ENCODE data around the gene ESPN.
"Not testable (repeated sequence)": the region's sequence is repeated elsewhere in the genome, so short reads cannot be mapped to it uniquely, and the experiment has no call there.

Gene ESPN

DNA sequence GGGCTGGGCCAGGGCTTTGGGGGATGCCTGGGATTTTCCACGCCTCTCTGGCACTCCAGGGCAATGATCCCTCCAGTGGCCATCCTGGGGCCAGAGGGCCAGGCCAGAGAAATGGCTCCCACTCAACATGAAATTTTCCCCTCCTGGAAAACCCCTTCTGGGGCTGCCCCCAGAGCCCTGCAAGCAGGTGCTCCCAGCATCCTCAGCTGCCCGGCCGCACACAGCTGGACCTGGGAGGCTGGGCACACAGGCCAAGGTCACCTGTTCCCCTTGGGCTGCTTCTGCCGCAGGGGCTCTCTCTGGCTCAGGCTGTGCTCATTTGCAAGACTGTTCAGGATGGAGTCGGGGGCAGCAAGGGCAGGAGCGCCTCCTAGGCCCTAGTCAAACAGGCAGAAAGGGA is 3.9 kb downstream of the ESPN start:
- DNase-seq (ENCODE audit: low read depth in 2 of 2), result not testable (repeated sequence)

DNA sequence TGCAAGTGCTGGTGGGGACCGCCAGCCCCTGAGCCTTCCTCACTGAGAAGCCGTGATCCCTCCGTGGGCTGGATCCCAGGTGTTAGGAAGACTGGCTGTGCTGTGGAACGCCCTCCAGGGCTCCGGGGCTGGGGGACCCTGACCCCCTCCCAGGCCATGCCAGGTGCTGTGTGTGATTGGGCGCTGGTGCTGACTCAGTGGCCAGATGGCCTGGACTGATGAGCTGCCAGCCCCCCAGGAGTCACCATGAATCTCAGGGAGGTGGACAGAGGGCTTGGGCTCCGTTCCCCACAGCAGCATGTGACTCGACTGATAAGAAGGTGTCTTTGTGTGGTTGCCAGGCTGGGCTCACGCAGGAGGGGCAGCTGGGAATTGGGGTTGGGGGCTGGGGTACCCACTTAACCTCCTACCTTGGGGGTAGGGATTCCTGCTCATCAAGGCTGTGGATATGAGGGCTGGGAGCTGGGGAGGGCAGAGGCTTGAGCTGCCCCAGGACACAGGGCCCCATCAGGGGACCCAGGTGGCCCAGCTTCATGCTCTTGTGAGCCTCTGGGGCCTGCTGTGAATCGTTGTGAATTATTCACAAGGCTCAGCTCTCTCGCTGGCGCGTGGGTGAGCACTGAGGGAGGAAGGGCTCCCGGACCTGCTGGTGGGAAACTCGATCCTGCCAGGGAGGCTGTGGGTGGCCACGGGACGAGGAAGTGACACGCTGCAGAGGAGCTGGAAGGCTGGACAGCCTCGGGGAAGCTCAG is 5.3 kb downstream of the ESPN start:
- DNase-seq (ENCODE audit: low read depth in 2 of 2), result not testable (repeated sequence)

DNA sequence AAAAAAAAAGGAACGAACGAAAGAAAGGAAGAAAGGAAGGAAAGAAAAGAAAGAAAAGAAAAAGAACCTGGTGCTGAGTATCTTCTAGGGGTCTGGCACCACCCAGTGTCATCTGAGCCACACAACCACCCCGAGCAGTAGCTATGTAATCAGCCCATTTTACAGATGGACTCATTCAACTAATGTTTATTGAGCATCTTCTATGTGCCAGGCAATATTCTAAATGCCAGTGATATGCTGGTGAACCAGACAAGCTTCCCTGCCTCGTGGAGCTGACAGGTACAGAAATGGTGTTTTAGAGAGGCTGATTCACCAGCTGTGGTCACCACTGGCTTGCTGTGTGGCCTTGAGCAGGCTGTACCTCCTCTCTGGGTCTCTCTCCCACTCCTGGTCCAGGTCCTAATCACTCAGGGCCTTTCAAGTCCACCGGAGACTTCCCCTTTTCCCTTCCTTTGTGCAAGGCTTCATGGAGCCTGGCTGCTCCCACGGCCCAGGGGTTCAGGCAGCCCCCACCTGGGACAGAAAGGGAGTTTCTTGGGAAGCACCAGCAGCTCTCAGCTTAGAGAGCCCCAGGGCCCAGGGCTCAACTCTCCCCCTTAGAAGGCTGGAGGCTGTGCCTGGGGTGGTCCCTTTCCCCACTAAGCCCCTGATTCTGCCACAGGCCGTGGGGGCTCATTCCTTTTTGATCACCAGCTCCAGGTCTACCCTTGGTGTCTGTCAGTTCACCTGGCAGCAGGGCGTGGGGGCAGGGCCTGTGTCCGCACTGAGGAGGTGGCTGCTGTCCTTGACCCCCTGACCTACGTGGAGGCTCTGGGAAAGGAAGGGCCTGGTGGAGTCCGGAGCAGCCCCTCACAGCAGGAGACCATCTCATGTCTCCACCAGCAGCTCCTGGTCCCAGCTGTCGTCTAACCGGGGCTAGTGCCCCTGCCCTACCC is 7.3 kb downstream of the ESPN start:
- DNase-seq (ENCODE audit: low read depth in 2 of 2), result not testable (repeated sequence)

DNA sequence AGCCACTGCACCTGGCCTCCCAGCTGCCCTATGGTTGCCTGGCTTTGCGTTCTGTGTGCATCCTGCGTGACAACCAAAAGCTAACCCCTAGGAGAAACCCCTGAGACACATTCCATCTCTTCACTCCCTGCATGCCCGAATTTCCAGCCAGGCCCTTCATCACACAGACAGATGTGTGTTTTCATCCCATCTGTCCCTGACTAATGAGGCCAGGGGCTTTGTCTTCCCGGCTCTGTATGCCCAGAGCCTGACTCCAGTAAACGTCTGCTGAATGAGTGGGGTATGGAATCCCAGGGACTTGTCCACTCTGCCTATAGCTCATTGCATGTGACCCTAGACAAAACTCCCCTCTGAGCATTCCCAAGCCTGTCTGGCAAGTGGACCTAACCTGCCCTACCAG is 9.6 kb downstream of the ESPN start:
- DNase-seq (ENCODE audit: low read depth in 2 of 2), result no peak

DNA sequence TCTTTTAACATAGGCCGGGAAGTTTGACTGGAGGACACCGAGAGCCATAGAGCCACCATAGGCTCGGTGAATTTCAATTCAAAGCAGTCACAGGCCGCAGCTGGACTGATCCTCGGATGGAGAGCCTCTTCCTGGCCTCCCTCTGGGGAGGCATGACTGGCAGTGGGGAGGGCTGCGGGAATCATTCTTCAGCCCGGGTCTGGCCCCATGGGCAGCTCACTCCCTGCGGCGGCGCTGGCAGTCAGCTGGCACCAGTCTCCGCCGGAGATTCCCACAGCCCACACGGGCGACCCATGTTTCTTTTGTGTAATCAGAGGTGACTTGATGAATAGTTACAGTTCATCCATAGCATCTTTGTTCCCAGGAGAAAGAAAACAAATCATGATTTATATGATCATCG is 10.6 kb downstream of the ESPN start:
- no peak for DNase-seq (ENCODE audit: low read depth in 2 of 2)

DNA sequence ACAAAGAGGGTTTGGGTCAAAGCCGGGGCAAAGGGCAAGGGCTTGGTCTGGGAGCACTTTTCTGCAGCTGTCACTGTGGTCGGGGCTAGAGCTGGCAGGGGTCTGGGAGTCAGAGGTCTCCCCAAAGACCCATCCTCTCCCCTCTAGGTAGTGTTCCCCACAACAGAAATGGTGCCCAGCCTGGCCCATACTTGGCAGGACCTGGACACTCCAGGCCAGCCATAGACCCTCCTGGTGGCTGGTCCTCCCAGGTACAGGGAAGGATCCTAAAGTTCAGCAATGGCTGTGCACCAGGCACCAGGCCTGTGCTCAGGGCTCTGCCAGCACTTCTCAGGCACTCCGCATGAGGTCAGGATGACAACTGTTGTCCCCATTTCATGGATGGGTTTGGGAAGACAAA is 11.0 kb downstream of the ESPN start:
- DNase-seq (ENCODE audit: low read depth in 2 of 2), result no peak

DNA sequence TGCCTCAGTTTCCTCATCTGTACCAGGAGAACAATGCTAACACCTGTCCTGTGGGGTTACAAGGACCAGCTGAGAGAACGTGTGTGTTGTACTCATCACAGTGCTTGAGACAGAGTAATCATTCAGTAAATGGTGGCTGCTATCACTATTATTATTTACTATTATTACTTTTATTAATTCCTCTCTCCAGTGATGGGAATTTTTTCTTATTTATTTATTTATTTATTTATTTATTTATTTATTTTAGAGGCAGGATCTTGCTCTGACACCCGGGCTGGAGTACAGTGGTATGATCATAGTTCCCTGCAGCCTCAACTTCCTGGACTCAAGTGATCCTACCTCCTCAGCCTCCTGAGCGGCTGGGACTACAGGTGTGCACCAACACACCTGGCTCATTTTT is 11.7 kb downstream of the ESPN start:
- not testable (repeated sequence) for DNase-seq (ENCODE audit: low read depth in 2 of 2)

DNA sequence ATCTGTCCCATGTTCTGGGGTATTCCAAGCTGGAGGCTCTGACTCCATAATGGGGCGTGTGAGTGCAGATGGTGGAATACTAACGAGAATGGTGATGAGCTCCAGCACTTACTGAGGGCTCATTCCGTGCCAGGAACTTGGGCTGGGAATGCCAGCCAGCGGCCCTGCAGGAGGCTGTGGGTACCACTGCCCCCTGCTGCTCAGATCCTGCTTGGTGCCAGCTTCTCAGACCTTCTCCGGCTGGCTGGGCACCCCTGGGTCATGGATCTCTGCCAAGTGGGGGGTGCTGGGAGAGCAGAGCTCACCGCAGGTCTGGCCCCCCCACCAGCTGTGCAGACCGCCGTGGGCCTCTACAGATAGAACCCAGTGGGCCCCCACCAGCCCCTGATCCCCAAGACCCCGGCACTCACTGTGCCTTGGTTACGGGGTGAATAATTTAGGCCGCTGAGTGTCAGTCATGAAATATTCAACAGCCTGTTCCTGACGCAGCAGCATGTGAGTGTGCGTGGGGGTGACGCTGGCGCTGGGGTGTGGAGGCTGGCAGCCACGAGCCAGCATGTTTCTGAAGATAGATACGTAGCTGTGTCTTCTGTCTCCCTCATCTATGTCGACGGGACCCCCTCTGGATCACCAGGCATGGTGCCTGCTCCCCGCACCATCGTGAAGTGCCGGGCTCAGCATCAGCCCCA is 12.6 kb downstream of the ESPN start:
- DNase-seq (ENCODE audit: low read depth in 2 of 2), result not testable (repeated sequence)

DNA sequence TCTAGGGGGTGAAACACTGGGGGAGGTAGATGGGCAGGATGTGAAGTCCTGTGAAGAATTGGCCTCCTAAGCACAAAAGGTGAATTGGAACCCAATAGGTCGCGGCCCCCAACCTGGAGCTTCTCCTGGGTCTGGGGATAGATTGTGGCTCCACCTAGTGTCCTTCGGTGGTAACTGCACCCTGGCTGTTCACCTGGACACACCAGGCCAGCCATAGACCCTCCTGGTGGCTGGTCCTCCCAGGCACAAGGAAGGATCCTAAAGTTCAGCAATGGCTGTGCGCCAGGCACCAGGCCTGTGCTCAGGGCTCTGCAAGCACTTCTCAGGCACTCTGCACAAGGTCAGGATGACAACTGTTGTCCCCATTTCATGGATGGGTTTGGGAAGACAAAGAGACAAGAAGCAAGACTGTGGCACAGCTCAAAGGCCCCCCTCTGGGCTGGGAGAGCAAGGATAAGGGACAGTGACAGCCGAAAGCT is 13.5 kb downstream of the ESPN start:
- DNase-seq (ENCODE audit: low read depth in 2 of 2), result peak; percentile 36 to 46

DNA sequence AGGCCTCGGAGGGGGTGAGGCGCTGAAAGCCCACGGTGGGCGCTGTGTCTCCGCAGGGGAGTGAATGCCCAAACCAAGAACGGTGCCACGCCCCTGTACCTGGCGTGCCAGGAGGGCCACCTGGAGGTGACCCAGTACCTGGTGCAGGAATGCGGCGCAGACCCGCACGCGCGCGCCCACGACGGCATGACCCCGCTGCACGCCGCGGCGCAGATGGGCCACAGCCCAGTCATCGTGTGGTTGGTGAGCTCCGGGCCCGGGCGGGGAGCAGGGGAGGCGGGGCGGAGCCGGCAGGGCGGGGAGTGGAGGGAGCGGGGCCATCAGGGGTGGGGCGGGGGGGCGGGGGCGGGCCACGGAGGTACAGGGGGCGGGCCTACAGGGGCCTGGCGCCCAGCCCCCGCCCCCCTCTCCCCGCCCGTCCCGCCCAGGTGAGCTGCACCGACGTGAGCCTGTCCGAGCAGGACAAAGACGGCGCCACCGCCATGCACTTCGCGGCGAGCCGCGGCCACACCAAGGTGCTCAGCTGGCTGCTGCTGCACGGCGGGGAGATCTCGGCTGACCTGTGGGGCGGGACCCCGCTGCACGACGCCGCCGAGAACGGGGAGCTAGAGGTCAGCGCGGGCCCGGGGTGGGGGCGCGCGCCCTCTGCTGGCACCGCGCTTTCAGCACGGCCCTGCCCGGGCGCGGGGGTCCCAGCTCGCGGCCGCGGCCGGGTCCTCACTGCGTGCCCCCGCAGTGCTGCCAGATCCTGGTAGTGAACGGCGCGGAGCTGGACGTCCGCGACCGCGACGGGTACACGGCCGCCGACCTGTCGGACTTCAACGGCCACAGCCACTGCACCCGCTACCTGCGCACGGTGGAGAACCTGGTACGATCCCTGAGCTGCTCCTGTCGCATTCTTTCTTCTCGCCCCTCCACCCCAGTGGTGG is 15.9 kb downstream of the ESPN start:
- peak; percentile 41 to 52 for DNase-seq (ENCODE audit: low read depth in 2 of 2)

DNA sequence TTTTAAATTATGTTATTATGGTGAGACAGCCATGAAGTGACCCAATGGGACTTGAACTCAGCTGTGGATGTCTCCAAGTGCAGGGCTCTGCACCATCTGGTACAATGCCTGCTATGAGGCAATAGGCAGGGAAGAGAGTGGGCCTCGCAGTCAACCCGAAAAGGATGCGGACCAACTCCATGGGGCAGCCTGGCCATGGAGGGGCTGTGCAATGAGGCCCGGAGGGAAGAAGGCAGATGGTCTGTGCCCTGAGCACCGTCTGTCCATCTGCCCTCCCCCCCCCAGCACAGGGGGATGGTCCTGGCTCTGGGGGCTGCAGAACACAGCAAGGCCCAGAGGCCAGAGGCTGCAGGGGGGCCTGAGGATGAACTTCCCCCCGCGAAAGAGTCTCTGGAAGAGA is 17.0 kb downstream of the ESPN start:
- DNase-seq (ENCODE audit: low read depth in 2 of 2), result no peak

DNA sequence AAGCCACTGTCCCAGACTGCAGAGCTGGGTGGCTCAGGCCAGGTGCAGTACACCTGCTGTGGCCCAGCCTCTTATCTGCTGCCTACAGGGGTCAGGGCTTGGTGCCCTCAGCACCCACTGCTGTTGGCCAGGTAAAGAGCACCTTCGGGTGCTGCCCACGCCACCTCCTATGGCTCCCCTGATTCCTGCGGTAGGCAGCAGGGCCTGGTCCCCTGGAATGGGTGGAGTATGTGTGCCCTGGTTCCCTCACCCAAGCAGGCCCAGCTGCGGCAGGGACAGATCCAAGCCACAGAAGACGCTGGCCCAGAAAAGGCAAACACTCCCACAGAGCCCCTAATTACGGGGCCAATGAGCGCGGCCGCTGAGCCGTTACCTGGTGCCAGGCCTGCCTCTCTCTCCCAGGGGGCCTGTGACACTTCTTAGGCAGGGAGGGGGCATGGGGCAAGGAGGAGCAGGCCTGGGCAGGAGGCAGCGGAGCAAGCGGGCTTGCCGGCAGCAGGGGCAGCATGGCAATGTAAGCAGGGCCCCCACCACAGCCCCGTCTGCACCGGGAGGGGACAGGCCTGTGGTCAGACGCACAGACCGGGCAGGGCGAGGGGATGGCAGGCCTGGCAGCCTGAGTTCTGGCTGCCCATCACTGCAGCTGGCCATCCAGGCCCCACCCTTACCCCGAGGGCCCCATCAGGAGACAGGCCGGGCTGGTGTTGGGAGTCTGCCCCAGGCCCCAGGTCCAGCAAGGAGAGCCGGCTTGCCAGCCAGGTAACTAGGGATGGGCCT is 19.0 kb downstream of the ESPN start:
- no peak for DNase-seq (ENCODE audit: low read depth in 2 of 2)

DNA sequence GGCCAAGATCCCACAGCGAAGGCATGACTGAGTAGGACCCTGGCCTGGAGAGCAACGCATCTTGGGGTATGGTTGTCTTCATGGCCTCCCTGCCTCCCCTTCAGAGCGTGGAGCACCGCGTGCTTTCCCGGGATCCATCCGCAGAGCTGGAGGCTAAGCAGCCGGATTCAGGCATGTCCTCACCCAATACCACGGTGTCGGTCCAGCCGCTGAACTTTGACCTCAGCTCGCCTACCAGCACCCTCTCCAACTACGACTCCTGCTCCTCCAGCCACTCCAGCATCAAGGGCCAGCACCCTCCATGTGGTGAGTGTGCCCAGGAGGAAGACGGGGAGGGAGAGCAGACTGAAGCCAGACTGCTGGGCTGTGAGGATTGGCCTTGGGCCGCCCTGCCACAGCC is 19.8 kb downstream of the ESPN start:
- no peak for DNase-seq (ENCODE audit: low read depth in 2 of 2)

DNA sequence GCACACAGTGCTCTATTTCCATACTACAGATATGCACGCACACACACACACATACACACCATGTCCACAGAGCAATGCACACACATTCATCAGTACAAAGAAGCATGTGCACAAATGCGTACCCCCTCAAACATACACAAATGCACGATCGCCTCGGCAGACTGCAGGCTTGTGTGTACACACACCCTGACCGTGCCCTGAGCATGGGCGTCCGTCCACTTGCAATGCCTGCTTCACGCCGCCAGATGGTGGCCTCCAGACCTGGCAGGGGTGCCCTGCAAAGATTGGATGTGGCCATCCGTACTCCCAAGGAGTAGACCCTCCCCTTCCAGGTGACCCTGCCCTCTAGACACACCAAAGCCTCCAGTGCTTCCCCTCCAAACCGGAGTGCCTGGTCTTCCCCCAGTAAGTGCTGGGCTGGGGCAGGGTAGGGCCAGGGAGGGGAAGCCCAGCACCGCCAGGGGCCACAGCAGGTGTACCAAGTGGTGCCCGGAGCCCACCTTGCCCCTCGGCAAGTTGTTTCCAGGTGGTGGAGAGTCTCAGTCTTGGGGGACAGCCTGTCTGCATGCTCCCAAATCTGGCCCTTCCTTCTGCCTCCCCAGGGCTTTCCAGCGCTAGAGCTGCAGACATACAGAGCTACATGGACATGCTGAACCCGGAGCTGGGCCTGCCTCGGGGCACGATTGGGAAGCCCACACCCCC is 20.6 kb downstream of the ESPN start:
- DNase-seq (ENCODE audit: low read depth in 2 of 2), result no peak

DNA sequence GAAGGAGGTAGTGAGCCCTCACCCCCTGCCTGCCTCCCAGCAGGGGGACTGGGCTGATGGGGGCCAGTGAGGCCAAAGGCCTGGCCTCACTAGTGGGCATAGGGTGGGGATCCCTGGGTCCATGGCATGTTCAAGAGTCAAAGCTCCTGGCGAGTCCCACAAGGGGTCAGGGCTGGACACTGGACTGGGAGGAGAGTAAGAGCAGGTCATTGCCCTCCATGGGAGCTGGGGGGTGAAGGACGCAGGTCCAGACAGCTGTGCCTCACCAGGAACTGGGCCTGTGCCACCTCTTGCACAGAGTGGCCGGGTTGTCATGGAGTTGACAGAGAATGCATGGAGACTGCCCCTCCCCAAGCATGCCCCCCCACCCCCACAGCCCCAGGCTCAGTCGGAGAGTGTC is 21.4 kb downstream of the ESPN start:
- not testable (repeated sequence) for DNase-seq (ENCODE audit: low read depth in 2 of 2)

DNA sequence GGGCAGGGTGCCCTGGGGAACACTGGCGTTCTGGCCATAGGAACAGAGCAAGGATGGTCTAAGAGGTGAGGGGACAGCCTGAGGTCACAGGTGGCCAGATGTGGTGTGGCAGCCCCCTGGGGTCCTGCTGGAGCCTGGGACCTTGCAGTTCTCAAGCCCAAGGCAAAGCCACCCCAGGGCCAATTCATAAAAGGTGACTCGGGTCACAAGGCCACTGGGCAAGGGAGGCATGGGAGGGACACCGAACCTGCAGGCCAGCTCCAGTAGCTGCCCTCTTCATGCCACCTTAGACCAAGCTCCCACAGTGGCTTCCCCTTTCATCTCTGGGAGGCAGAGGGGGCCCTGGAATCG is 22.1 kb downstream of the ESPN start:
- DNase-seq (ENCODE audit: low read depth in 2 of 2), result no peak

DNA sequence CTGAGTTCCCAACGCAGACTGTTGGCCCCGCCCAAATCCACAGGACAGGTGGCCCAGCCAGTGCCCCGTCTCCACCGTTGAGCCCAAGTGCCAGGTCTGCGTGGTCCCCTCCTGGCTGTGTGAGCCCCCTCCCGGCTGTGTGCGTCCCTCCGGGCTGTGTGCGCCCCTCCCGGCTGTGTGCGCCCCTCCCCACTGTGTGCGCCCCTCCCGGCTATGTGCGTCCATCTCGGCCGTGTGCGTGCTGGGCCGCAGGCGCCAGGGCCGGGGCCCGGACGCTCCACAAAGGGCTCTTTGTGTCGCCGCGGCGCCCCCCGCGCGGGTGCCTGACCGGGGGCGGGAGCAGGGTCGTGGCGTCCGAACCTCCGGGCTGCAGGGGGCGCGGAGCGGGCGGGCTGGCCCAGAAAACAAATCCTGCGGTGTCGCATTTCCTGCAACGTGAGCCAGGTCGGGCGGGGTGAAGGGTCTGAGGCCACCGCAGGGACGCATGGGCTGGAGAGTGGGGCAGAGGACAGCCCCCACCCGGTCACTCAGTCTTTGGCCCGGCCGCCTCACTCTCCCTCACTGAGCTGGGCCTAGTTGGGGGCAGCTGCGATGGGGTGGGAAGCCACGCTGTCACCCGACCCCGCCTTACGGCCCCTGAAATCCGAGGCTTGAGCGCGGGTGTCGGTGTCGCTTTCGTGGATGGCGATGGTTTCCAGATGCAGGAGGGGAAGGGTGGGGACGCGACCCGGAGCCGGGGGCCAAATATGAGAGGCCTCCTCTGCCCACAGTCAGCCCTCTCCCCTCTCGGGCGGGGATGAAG is 22.6 kb downstream of the ESPN start:
- DNase-seq (ENCODE audit: low read depth in 2 of 2), result no peak

DNA sequence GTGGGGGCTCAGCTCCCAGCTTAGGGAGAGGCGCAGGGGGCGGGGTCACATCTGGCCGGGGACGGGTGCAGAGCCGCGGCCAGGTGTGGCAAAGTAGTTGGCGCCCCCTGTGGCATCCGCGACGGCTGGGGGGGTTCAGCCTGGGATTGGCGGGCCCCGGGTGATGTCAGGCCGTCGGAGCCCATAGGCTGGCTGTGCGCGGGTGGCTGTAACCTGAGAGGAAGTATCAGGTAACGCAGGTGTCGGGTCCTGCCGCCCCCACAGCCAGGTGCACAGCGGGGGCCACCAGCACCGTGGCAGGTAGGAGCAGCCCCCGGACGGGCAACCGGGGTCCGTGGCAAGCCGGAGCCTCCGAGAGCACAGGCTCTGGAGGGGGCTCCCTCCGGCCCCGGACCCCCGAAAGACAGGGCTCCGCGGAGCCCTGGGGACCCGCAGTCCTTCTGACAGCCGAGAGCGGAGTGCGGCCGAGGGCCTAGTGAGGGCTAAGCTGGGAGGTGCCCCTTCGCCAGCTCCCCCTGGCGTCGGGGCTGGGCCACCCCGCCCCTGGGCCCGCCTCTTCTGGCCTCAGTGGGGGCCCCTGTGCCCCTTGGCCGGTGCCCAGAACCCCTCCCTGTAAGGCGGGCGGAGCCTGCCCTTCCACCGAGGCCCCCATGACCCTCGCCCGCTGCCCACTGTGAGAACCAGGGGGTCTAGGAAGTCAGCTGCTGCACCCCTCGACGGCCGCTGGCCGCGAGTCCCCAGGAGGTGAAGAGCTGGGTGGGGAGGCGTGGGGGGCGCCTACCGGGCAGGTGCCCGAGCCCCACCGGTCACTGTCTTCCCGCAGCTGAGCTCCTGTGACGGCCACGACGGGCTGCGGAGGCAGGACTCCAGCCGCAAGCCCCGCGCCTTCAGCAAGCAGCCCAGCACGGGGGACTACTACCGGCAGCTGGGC is 23.5 kb downstream of the ESPN start:
- DNase-seq (ENCODE audit: low read depth in 2 of 2), result no peak
